Gastrocnemius medialis (tissue), 4 donors: ENCODE measurements around the gene MZT2B.
"Not testable (repeated sequence)": the region's sequence is repeated elsewhere in the genome, so short reads cannot be mapped to it uniquely, and the experiment has no call there.

Source experiments
- CTCF ChIP-seq, 5 experiments: fragments of 450-650 bp in 3 of 5; fragments of 200-600 bp in 2 of 5; sonication (generic) in 2 of 5; IDR thresholded peaks in 4 of 5; conservative IDR thresholded peaks in 1 of 5; 1 replicate in 4 of 5; 2 replicates in 1 of 5; pipeline ENCODE4 v1.5.1; 2016 to 2019; ENCODE audit warnings: antibody characterized with exemption in 5 of 5, mild to moderate bottlenecking in 3 of 5, moderate library complexity in 3 of 5
- POLR2A ChIP-seq, 2 donors: fragments of 450-650 bp; IDR thresholded peaks; one replicate each; pipeline ENCODE4 v1.6.1; 2017; ENCODE audit warnings: antibody characterized with exemption in 2 of 2, mild to moderate bottlenecking in 2 of 2, moderate library complexity in 2 of 2

GRCh38 chr2:130196052-130196451 lies 14.0 kb downstream of the MZT2B start:
- TF ChIP-seq CTCF (IDR thresholded peaks at IDR 0.05 in 4 of 5, conservative IDR thresholded peaks at IDR 0.05 in 1 of 5); POLR2A (IDR thresholded peaks at IDR 0.05): not testable (repeated sequence)
